ENCODE data around the gene PTCHD1. TPM values are rescaled to one million over a fixed set of nuclear protein-coding genes. Genes with fewer than 3 reads are reported as not detected.

The PTCHD1 gene
- total RNA-seq (2021; ENCODE audit: unreplicated experiment) = not detected
- not detected in 2 replicates for polyA plus RNA-seq (2012)
- Bru-seq, nascent RNA = not detected
- not detected for BruChase-seq, experiment 1, labeled RNA remaining after a 6-hour chase
- not detected for BruChase-seq, experiment 2, labeled RNA remaining after a 2-hour chase
- long read RNA-seq = 0 reads

DNA sequence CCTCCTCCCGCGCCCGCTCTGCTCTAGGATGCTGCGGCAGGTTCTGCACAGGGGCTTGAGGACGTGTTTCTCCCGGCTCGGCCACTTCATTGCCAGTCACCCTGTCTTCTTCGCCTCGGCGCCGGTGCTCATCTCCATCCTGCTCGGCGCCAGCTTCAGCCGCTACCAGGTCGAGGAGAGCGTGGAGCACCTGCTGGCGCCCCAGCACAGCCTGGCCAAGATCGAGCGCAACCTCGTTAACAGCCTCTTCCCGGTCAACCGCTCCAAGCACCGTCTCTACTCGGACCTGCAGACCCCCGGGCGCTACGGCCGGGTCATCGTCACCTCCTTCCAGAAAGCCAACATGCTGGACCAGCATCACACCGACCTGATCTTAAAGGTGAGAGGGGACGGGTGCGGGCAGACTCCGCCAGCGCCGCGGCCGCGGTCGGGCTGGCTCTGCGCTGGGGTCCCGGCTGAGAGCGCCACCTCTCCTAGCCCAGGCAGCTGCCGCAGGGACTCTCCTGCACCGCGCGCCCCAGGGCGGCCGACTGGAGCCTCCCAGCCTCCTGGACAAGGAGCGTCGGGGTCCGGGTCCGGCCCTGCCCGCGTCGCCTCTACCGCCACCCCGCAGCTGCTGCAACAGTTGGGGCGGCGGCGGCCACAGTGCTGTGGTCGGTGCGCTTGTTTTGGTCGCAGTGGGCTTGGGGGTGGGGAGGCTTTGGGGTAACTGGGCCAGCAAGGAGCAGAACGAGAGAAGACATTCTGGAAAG, at the start of gene PTCHD1:
TSS of gene PTCHD1 (plus strand) at position 2 of the 752 bp plus-strand sequence. CDS start at position 29, 27 bp downstream.
- ChIA-PET CTCF (no interaction called here), RAD21 (ENCODE audit: low non-redundant PET in 1 of 2, low total read pairs in 2 of 2, uncharacterized antibody in 2 of 2, unreplicated experiment in 2 of 2) (no interaction called here), POLR2A (no interaction called here)
- no peak within 1 kb of the TSS for H3K27ac ChIP-seq (ENCODE audit: low read depth, low read length)
- no peaks in the 10 kb centered on the region for H3K9me3 ChIP-seq (ENCODE audit: control insufficient read depth in 1 of 2, insufficient read depth in 1 of 2, low read depth in 1 of 2, low read length in 2 of 2)
- no peak within 1 kb of the TSS for H3K4me2 ChIP-seq (ENCODE audit: low read length)
- H2AFZ ChIP-seq (ENCODE audit: low read depth, low read length, poor library complexity, severe bottlenecking) = no peak within 1 kb of the TSS
- no TSS peak for BruUV-seq (replicated peaks)
- no peaks in the 10 kb centered on the region for H3K36me3 ChIP-seq (ENCODE audit: control insufficient read depth in 1 of 2, insufficient read depth in 2 of 2, low read length in 2 of 2)
- TF ChIP-seq, protein P1, sequence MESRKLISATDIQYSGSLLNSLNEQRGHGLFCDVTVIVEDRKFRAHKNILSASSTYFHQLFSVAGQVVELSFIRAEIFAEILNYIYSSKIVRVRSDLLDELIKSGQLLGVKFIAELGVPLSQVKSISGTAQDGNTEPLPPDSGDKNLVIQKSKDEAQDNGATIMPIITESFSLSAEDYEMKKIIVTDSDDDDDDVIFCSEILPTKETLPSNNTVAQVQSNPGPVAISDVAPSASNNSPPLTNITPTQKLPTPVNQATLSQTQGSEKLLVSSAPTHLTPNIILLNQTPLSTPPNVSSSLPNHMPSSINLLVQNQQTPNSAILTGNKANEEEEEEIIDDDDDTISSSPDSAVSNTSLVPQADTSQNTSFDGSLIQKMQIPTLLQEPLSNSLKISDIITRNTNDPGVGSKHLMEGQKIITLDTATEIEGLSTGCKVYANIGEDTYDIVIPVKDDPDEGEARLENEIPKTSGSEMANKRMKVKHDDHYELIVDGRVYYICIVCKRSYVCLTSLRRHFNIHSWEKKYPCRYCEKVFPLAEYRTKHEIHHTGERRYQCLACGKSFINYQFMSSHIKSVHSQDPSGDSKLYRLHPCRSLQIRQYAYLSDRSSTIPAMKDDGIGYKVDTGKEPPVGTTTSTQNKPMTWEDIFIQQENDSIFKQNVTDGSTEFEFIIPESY (IDR thresholded peaks at IDR 0.05; ENCODE audit: extremely low read depth, insufficient replicate concordance, low read length) = no peak
- TF ChIP-seq CBX3 (IDR thresholded peaks at IDR 0.05; ENCODE audit: low read depth) = no peak
- no peak for TF ChIP-seq EGR1 (IDR thresholded peaks at IDR 0.05; ENCODE audit: low read depth)
- TF ChIP-seq, protein P2, sequence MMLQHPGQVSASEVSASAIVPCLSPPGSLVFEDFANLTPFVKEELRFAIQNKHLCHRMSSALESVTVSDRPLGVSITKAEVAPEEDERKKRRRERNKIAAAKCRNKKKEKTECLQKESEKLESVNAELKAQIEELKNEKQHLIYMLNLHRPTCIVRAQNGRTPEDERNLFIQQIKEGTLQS (IDR thresholded peaks at IDR 0.05) = no peak
- TF ChIP-seq POLR2A (IDR thresholded peaks at IDR 0.05; ENCODE audit: borderline replicate concordance, extremely low read depth, insufficient read depth, insufficient read length) = no peak
- TF ChIP-seq EZH2phosphoT487 (IDR thresholded peaks at IDR 0.05; ENCODE audit: borderline replicate concordance) = no peak
- no peak for TF ChIP-seq SIN3A (IDR thresholded peaks at IDR 0.05; ENCODE audit: low read depth)
- no peak for TF ChIP-seq TCF7L2 (IDR thresholded peaks at IDR 0.05; ENCODE audit: borderline replicate concordance, extremely low read depth, insufficient read depth, insufficient read length)
- TF ChIP-seq ZNF274 (IDR thresholded peaks at IDR 0.05; ENCODE audit: low read depth, low read length) = no peak
- TF ChIP-seq CEBPB (IDR thresholded peaks at IDR 0.05; ENCODE audit: low read depth) = no peak
- TF ChIP-seq, protein P3, sequence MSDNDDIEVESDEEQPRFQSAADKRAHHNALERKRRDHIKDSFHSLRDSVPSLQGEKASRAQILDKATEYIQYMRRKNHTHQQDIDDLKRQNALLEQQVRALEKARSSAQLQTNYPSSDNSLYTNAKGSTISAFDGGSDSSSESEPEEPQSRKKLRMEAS (IDR thresholded peaks at IDR 0.05) = no peak
- no peak for TF ChIP-seq FOSL1 (IDR thresholded peaks at IDR 0.05; ENCODE audit: low read depth)
- TF ChIP-seq, protein P4, sequence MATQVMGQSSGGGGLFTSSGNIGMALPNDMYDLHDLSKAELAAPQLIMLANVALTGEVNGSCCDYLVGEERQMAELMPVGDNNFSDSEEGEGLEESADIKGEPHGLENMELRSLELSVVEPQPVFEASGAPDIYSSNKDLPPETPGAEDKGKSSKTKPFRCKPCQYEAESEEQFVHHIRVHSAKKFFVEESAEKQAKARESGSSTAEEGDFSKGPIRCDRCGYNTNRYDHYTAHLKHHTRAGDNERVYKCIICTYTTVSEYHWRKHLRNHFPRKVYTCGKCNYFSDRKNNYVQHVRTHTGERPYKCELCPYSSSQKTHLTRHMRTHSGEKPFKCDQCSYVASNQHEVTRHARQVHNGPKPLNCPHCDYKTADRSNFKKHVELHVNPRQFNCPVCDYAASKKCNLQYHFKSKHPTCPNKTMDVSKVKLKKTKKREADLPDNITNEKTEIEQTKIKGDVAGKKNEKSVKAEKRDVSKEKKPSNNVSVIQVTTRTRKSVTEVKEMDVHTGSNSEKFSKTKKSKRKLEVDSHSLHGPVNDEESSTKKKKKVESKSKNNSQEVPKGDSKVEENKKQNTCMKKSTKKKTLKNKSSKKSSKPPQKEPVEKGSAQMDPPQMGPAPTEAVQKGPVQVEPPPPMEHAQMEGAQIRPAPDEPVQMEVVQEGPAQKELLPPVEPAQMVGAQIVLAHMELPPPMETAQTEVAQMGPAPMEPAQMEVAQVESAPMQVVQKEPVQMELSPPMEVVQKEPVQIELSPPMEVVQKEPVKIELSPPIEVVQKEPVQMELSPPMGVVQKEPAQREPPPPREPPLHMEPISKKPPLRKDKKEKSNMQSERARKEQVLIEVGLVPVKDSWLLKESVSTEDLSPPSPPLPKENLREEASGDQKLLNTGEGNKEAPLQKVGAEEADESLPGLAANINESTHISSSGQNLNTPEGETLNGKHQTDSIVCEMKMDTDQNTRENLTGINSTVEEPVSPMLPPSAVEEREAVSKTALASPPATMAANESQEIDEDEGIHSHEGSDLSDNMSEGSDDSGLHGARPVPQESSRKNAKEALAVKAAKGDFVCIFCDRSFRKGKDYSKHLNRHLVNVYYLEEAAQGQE (IDR thresholded peaks at IDR 0.05; ENCODE audit: low read depth) = no peak
- TF ChIP-seq, protein P5, sequence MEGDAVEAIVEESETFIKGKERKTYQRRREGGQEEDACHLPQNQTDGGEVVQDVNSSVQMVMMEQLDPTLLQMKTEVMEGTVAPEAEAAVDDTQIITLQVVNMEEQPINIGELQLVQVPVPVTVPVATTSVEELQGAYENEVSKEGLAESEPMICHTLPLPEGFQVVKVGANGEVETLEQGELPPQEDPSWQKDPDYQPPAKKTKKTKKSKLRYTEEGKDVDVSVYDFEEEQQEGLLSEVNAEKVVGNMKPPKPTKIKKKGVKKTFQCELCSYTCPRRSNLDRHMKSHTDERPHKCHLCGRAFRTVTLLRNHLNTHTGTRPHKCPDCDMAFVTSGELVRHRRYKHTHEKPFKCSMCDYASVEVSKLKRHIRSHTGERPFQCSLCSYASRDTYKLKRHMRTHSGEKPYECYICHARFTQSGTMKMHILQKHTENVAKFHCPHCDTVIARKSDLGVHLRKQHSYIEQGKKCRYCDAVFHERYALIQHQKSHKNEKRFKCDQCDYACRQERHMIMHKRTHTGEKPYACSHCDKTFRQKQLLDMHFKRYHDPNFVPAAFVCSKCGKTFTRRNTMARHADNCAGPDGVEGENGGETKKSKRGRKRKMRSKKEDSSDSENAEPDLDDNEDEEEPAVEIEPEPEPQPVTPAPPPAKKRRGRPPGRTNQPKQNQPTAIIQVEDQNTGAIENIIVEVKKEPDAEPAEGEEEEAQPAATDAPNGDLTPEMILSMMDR (IDR thresholded peaks at IDR 0.05 in 2 of 3, conservative IDR thresholded peaks at IDR 0.05 in 1 of 3; ENCODE audit: borderline replicate concordance in 1 of 3, insufficient read depth in 1 of 3, low read depth in 2 of 3, low read length in 2 of 3) = no peak
- no peak for TF ChIP-seq EZH2 (IDR thresholded peaks at IDR 0.05)
- DNase-seq (ENCODE audit: low read depth, low spot score) = no peak
- ATAC-seq = no peak
- no peaks in the 10 kb centered on the region for H4K20me1 ChIP-seq (ENCODE audit: insufficient read depth)
- H3K79me2 ChIP-seq (ENCODE audit: insufficient read depth, low read length) = no peaks in the 10 kb centered on the region
- H3K9me2 ChIP-seq (ENCODE audit: insufficient read depth) = no peaks in the 10 kb centered on the region
- no peak within 1 kb of the TSS for H3K4me3 ChIP-seq (replicated peaks in 1 of 2; ENCODE audit: low read depth in 1 of 2, low read length in 2 of 2)
- intact Hi-C loops (cut with micrococcal nuclease) = no loop called here
- no peaks in the 10 kb centered on the region for H3K4me1 ChIP-seq (ENCODE audit: control insufficient read depth in 1 of 2, insufficient read depth in 2 of 2, low read length in 2 of 2)
- H3K9ac ChIP-seq (ENCODE audit: low read length) = no peak within 1 kb of the TSS
- peaks cover 2% of the 10 kb centered on the region; the same call in 1 of the 2 replicates for H3K27me3 ChIP-seq (ENCODE audit: insufficient read depth, low read length)
